Measurements from ENCODE around the gene RAMP3.

RAMP3 gene

DNA sequence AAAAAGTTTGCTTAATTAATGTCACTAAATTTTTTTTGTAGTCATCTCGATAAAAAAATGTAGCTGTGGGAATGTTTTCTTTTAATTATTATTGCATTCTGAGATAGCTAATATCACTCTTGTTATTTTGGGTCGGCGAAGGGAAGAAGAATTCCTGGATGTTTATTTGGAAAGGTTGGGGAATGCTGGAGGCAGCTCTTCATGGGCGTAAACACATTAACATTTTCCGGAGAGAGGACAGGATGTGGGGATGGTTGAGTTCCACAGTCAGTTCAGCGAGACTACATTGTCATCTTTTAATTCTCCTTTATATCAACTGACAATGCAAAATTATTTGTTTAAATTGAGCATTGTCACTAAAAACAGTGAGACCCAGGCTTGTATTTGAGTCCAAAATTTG is 72.5 kb downstream of the RAMP3 start:
- in situ Hi-C loops (cut with HindIII; ENCODE audit: low pct_unique_long_range_greater_than_20kb, low sequenced_read_pairs) = no loop called here
- no peak for TF ChIP-seq JUND (IDR thresholded peaks at IDR 0.05; ENCODE audit: low read depth)
- no peak for DNase-seq (ENCODE audit: low read depth in 1 of 2, low spot score in 1 of 2)

DNA sequence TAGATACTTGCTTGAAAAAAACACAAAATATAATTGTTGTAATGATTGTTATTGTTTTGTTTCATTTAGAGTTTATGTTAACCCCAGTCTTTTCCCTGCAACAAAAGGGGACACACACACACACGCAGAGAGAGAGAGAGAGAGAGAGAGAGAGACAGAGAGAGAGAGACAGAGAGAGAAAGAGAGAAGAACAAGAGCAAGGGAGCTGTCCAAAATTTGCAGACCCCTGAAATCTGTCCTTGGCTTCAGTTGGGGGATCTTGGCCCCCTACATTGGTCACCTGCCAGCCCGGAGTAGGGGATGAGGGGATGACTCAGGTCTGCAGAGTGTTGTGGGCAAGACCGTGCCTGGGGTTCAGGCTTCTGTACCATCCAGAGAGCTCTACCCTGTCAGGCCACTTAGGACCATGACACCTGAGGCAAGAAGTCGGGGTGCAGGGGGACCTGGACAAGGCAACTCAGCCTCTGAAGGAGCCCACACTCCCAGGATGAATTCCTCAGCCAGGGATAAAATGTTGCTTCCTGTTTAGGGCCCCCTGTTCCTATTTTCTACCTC is 73.1 kb downstream of the RAMP3 start:
- in situ Hi-C loops (cut with HindIII; ENCODE audit: low pct_unique_long_range_greater_than_20kb, low sequenced_read_pairs) = no loop called here
- TF ChIP-seq JUND (IDR thresholded peaks at IDR 0.05; ENCODE audit: low read depth) = no peak
- no peak for DNase-seq (ENCODE audit: low read depth in 1 of 2, low spot score in 1 of 2)

DNA sequence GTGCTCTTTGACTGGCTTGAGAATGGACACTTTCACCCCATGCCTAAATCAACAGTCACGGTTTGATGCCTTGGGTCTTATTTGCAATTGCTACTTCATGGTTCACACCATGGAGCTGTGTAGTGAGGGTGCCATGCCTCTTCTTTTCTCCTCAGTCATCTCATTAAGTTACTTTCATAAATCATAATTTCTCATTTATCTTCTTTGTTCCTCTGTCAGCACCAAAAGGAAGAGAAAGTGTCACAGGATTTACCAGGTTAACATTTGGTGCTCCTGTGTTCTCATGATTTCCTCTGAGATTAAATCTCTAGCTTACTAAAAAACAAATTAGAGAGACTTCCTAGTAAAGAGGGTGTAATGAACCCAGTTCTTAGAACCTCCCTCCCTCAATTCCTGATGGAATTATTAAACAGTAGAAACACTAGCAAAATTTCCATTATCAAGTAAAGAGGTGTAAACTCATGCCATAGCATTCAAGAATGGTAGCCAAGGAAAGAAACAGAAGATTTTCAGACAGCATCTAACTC is 75.7 kb downstream of the RAMP3 start:
- no peak for TF ChIP-seq JUND (IDR thresholded peaks at IDR 0.05; ENCODE audit: low read depth)
- DNase-seq (ENCODE audit: low read depth in 1 of 2, low spot score in 1 of 2) = no peak
- in situ Hi-C loops (cut with HindIII; ENCODE audit: low pct_unique_long_range_greater_than_20kb, low sequenced_read_pairs) = no loop called here
